DMS153 treated with DMSO at 0.1 percent for 48 hours (cell line): ENCODE results near the gene COX6A1.
"Not testable (repeated sequence)": the region's sequence is repeated elsewhere in the genome, so short reads cannot be mapped to it uniquely, and the experiment has no call there.

Experiments
- DNase-seq: peaks from one replicate; lab custom pipeline; 2025; ENCODE audit not compliant: unreplicated experiment; lab: John Stamatoyannopoulos, UW

Gene COX6A1

DNA sequence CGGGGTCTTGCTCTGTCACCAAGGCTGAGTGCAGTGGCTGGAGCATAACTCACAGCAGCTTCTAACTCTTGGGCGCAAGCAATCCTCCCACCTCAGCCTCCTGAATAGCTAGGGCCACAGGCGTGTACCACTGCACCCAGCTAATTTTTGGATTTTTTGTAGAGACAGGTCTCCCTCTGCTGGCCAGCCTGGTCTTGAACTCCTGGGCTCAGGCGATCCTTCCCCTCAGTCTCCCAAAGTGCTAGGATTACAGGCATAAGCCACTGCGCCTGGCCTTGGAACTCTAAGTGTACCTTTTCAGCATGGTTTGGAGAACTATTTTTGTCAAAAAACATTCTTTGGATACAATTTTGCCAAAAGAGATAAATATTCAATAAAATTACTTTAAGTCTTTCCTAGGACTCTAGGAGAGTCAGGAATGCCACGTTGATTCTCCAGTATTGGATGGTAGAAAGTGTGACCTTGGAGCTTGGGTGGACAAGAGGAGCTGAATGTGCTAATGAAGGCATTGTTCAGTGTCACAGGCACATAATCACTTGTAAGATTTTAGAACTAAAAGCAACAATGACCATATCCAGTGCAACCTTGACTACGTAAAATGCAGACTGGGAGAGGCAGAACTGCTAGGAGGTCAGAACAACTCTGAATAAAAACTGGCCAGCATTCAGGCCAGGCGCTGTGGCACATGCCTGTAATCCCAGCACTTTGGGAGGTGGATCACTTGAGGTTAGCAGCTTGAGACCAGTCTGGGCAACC is 28.8 kb downstream of the COX6A1 start:
- DNase-seq, result peak; percentile 38

DNA sequence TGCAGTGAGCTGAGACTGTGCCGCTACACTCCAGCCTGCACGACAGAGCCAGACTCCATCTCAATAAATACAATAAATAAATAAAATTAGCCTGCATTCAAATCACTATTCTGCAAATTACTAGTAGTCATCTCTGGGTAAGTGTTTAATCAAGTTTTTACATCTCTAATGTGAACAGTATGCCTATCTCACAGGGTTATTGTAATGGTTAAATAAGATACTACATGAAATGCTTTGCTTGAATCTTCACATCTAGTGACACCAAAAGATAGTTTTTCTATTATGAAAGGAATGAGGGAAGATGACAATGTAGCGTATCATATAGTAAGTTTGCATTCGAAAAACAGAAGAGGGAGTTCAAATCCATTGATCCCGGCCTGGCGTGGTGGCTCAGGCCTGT is 29.5 kb downstream of the COX6A1 start:
- no peak for DNase-seq

DNA sequence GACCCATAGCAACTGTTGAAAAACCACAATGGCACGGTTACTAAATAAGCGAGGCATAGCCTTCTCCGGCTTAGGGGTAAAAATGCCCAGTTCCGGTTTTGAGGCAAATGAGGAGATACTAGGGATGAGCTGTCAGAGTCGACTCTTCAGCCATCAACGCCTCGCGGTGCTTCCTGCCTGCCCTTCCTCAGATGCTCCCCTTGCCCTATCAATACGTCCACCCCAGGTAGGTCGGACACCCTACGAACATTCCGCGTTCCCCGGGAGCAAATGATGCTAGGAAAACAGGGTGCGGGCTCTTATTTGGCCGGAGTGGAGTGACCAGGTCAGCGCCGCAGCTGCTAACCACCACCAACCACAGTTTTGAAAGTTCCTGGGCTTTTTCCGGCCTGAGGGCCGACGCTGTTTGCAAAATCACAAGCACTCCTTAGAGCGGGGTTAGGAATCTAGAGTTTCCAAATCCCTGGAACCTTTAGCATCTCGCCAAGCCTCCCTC is 30.5 kb downstream of the COX6A1 start:
- DNase-seq, result no peak

DNA sequence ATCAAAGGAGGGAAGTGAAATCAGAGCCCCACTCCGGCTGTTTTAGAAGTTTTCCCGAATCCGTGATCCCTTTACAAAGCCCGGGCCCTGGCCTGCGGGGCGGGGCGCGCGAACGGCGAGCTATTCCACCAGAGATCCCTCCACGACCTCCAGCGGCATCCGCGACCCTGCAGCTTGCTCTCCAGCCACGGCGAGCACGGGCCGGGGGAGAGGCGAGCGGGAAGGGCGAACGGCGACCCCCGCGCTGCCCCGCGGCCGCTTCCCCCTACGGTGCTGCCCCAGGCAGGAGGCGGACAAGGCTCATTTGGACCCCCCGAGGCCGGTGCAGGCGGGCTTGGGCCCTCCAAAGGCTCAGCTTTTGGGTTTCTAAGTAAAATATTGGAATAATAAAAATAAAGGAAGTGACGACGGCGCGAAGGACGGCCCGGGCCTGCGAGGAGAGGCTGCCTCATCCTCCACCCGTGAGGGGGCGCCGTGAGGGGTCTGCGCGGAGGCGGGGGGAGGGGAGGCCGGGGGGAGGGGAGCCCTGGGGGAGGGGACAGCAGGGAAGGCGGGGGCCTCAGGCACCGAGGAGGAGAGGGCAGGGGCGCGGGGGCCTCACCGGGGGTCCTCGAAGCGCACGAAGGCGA is 31.0 kb downstream of the COX6A1 start:
- no peak for DNase-seq

DNA sequence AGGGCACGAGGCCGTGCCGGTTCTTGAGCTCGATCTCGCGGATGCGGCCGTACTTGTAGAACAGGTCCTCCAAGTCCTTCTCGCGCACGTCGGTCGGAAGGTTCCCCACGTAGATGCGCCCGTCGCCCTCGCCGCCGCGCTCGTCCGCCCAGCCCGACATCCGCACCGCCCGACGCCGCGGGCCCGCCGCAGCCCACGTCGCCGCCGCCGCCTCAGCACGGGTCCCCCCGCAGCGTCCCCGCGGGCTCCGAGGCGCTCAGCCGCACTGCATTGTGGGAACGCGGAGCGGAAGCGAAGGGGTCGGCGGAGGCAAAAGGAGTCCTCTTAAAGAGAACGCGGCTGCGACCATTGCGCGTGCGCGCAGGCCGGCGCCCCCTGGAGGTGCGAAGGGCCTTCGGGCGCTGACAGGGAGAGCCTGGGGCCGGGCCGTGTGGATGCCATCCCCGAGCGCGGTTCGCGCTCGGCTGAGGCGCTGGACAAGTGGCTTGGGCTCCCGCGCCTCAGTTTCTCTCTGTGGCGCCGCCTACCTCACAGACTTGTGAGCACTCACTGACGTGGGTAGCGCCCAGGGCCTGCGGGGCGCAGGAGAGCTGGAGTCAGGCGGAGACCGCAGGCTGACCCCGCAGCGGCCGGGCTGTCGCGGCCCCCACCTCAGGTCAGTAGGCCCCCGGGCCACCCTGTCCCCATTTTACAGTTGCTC is 31.7 kb downstream of the COX6A1 start, which contains the start of gene SRSF9:
Gene SRSF9 (minus strand): TSS at position 299 of the 700 bp plus-strand sequence. CDS start 139 bp downstream, at position 160.
- DNase-seq, result peak; percentile 95

DNA sequence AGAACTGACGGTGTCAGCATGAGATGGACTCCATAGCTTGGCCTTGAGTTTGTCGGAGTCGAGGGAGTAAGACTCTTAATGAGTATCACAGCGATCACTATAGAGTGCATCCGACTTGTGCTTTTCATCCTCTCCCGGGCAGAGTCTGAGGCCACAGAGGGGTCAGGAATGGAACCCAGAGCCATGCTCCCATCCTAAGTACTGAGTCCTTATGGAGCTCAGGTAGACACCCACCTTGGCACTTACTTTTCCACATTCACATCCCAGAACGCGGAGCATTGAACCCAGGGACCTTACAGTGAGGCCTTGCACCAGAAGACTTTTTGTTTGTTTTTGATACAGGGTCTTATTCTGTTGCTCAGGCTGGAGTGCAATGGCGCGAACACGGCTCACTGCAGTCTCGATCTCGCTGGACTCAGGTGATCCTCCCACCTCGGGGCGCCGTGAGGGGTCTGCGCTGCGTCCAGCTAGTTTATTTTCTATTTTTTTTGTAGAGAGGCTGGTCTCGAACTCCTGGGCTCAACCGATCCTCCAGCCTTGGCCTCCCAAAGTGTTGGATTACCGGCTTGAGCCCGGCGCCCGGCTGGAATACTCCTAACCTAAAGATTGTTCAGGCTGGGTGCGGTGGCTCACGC is 32.4 kb downstream of the COX6A1 start:
- DNase-seq, result no peak

DNA sequence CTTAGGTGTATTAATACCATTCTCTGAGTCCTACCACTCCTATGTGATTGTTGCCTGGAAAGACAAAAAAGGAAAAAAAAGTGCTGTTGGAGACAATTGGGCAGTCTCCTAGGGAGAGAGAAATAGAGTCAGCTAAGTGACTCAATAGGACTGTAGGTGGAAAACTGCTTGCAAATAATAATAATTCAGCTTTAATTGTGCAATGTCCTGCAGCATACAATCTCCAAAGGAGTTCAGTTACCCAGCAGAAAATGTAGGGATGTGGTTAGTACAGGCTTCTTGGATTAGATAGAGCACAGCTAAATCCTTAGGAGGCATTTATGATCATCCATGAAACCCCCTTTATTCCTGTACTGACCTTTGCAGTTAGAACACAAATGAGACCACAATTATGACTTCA is 34.6 kb downstream of the COX6A1 start:
- no peak for DNase-seq

DNA sequence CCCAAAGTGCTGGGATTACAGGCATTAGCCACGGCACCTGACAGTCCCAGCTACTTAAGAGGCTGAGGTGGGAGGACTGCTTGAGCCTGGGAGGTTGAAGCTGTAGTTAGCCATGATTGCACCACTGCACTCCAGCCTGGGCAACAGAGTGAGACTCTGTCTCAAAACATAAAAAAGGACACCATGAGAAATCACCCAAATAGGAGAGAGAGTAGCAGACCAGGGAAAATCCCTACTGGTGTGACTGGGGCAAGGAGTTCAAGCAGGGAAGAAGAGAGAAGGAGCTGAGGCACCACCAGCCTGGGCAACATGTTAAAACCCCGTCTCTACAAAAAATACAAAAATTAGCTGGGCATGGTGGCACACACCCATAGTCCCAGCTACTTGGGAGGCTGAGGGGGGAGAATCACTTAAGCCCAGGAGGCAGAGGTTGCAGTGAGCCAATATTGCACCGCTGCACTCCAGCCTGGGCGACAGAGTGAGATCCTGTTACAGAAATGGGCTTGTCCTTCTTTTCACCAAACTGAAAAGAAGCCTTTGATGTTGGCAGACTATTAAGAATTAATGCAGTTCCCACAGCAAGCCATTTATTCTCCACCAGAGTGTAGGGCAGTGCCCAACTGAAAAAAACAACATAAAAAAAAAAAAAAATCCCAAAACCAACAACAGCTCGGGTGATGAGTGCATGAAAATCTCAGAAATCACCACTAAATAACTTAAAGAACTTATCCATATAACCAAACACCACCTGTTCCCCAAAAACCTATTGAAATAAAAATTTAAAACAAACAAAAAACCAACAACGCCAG is 36.1 kb downstream of the COX6A1 start:
- no peak for DNase-seq

DNA sequence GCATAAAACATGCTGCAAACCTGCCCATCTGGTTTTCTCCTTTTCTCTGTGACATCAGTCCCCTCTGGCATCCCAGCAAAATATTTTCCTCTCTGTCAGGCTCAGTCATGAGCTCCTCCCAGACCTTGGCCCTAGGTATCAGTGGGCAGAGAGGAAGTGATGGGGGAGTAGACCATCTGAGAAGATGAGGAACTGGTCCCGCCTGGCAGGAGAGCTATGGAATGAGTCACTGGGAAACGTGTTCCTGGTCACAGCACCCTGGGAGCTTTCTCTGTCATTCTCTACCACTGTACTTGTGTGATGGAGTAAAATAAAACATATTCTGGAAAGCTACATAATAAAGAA is 36.7 kb downstream of the COX6A1 start:
- no peak for DNase-seq

DNA sequence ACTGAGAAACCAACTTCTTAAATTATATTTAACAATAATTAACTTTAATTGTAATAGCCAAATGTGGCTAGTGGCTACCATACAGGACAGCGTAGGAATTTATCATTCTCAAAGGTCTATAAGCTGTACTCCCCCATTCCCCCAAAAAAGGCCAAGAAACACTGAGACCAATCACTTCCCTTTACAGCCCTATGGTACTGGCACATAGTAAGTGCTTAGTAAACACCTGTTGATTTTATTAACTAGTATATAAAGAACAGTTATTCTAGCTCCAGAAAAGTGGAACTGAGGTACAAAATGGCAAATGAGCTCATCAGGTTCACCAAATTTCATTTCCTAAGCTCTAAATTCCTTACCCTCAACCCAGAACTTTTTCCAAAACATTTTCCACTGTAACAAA is 37.7 kb downstream of the COX6A1 start:
- DNase-seq, result no peak

DNA sequence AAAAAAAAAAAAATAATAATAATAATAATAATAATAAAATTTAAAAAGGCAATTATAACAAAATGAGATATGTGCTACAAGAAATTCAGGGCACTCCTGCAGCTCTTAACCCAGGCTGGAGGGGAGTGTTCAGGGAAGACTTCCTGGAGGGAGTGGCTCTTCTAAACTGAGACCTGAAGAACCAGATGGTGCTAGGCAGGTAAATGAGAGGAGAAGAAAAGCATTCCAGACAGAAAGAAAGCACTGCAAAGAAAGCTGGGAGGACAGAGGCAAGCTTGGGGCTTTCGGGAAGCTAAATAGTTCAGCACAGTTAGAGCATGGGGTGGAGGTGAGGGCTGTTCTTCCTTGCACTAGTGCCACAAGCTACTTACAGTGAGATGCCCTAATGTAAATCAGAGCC is 41.5 kb downstream of the COX6A1 start:
- DNase-seq, result no peak

DNA sequence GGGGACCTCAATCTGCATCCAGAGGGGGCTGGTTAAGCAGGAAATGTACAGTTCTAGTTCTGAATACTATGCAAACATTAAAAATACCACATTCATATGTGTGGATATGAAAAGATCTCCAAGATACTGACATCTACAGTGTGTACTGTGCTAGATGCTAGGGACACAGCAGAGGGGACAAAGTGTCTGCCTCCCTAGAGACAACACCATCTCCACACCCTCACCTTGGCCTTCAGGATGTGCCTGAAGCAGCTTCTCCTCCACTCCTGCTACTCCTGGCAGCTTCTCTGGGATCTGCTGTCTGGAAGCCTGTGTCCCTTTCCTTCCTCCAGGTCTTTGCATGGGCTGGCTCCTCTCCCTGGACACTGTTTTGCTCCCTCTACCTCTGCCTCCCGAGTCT is 42.3 kb downstream of the COX6A1 start:
- no peak for DNase-seq

DNA sequence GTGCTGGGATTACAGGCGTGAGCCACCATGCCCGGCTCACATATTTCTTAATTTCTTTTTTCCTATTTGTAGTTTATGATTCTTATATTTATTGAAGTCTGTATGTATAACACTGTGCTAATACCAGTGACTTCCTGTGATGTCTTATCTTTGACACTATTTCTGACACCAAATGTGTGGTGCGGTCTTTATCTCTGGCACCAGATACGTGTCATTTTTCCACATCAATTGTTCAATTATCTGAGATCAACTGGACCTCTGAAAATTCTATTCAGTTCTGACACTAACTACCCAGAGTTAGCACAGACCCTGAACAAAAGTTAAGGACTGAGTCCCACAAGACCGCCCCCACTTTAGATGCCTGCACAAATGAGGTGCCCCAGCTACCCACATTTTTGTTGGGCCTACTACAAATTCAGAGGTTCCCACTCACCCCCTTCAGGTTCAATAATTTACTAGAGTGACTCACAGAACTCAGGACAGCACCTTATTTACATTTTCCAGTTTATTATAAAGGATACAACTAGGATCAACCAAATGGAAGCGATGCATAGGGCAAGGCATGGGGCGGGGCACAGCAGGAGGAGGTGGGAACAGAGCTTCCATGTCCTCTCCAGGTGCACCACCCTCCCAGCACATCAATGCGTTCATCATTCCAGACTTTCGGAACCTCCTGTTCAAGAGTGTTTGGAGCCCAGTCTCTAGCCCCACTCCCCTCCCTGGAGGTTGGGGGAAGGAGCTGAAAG is 43.3 kb downstream of the COX6A1 start:
- DNase-seq, result no peak

DNA sequence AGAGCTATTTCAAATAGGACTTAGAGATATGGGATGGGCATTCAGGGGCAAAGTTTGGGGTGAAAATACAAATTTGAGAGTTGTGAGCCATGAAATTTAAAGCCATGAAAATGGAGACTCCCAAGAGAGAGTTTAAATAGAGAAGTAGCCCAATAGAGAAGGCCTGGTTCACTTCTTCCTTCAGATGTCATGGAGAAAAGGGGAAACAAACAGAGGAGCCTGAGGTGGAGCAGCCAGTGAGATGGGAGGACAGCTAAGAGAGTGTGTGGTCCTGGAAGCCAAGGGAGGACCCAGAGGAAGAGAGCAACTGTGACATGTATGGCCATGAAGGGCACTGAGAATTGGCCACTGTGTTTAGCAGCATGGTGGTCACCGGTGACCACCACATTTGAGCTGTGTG is 45.7 kb downstream of the COX6A1 start:
- DNase-seq, result no peak

DNA sequence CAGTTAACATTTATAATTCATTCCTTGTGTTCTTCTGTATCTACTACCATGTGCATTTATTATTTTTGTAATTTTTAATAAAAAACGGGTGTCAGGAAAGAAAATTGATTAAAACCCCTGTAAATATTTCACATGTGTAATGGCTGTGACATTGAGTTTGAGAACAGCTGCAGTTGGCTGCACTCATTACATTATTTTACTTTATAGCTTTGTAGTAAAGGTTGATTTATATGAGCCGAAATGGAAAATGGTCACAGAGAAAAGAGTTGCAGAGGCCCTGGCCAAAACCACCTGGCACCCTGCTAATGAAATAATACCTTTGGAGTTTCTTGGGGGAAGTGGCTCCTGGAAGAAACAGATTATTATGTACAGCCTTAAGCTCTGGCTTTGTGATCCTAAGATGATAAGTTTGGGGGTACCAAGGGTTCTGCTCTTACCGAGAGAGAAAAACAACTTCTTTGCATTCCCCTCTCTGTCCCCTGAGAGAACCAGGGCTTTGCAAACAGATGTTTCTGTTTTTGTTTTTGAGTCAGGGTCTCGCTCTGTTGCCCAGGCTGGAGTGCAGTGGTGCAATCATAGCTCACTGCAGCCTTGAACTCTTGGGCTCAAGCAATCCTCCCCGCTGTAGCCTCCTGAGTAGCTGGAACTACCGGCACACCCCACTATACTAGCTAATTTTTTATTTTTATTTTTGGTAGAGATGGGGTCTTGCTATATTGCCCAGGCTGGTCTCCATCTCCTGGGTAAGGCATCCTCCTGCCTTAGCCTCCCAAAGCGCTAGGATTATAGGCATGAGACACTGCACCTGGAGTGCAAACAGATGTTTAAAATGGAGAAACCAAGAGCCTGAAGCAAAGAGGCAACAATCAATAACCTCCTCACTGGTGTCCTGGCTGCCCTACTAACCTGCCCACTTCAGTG is 48.3 kb downstream of the COX6A1 start:
- no peak for DNase-seq

DNA sequence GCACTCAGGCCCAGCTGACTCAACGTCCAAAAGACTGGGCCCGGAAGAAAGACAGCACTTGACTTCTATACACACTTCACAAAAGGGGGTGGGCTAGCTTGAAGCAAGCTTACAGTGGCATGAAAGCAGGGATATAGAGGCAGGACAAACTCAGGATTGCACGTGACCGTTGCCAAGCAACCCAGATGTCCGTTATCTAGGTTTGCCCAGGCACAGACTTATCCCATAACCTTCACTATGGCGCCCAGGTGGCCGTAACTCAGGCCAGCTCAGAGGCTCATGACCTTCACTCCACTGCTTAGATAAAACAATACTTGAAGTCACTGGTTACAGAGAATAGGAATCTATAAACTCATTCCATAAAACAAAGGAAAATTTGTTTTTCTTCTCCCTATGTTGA is 49.6 kb downstream of the COX6A1 start:
- not testable (repeated sequence) for DNase-seq

DNA sequence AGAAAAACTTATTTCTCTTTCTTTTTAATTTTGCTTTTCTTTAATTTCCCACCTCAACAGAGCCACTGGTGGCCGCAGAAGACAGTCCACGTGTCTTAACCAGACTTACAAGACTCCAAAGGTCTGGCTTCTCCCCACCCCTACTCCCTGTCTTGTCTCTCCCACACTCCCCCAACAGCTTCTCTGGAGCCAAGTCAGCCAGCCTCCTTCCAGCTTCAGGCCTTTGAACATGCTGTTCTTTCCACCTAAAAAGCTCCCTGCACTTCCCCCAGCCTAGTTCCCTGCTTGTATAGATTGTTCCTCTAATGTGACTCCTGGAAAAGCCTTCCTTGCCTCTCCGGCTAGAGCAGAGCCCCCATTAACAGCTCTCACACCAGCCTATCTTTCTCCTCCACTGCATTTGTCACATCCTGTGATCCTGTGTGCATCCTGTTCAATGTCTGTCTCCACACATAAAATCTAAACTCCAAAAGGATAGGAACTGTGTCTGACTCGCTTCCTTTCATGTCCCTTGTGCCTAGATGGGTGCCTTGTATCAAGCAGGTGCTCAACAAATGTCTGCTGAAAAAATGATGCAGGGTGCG is 50.2 kb downstream of the COX6A1 start:
- DNase-seq, result no peak

DNA sequence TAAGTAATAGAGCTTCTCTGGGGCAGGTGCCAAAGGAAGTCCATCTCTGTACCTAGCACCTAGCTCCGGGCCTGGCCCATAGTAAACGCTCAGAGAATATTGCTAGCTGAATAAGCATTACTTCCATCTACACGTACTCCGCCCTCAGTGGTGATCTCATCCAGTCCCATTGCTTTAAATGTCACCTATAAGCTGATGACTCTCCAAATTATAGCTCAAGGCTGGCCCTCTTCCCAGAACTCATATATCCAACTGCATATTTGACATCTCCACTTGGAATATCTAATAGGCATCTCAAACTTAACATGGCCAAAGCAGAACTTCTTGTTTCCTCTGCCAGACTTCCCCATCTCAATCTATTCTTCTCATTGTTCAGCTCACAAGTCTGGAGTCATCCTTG is 51.1 kb downstream of the COX6A1 start:
- no peak for DNase-seq

DNA sequence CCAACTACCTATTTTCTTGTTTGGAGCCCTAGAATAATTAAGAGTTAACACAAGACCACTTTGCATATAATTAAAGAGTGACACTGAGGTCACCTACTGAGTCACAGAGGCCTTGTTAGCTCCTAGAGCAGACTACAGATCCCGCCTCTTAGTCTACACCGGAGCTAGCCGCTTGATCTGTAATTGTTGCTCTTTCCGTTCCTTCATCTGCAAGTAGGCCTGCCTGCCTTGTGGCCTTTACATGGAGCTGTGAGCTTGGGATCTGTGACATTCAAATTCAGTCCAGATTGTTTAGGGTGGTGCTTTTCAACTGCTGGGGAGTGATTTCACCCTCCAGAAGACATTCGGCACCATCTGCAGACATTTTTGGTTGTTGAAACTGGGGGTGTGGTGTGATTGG is 52.4 kb downstream of the COX6A1 start:
- no peak for DNase-seq
